Inflammatory macrophage treated with lipopolysaccharide for 4 hours (primary cell): ENCODE measurements around the gene KCNAB2.
"Not testable (repeated sequence)": the region's sequence is repeated elsewhere in the genome, so short reads cannot be mapped to it uniquely, and the experiment has no call there.

Experiments
- DNase-seq: peaks from one replicate; pipeline ENCODE4 v3.0.0-alpha.2; 2020

The KCNAB2 gene

GRCh38 chr1:6062670-6063069, 17.0 kb downstream of the KCNAB2 start:
- no peak for DNase-seq

- peak; percentile 96 for DNase-seq
Observed at GRCh38 chr1:6063532-6064053, 17.9 kb downstream of the KCNAB2 start.

- DNase-seq = no peak
Observed at GRCh38 chr1:6065093-6065858, 19.6 kb downstream of the KCNAB2 start.

- DNase-seq = no peak
Observed at GRCh38 chr1:6066680-6067079, 21.0 kb downstream of the KCNAB2 start.

GRCh38 chr1:6068073-6068472, 22.4 kb downstream of the KCNAB2 start:
- no peak for DNase-seq

- no peak for DNase-seq
Observed at GRCh38 chr1:6068932-6069331, 23.2 kb downstream of the KCNAB2 start.

GRCh38 chr1:6069573-6069972, 23.9 kb downstream of the KCNAB2 start:
- DNase-seq = no peak

GRCh38 chr1:6070450-6070974, 24.8 kb downstream of the KCNAB2 start:
- DNase-seq = no peak

GRCh38 chr1:6071219-6071618, 25.5 kb downstream of the KCNAB2 start:
- no peak for DNase-seq

- no peak for DNase-seq
Observed at GRCh38 chr1:6072774-6073479, 27.2 kb downstream of the KCNAB2 start.

- DNase-seq = no peak
Observed at GRCh38 chr1:6073480-6074053, 27.9 kb downstream of the KCNAB2 start.

GRCh38 chr1:6074192-6074901, 28.7 kb downstream of the KCNAB2 start:
- DNase-seq = no peak

- peak; percentile 58 for DNase-seq
Observed at GRCh38 chr1:6075748-6076147, 30.1 kb downstream of the KCNAB2 start.

- not testable (repeated sequence) for DNase-seq
Observed at GRCh38 chr1:6077061-6077460, 31.4 kb downstream of the KCNAB2 start.

- DNase-seq = no peak
Observed at GRCh38 chr1:6077506-6077905, 31.8 kb downstream of the KCNAB2 start.

- no peak for DNase-seq
Observed at GRCh38 chr1:6077919-6078318, 32.2 kb downstream of the KCNAB2 start.

GRCh38 chr1:6080469-6080868, 34.8 kb downstream of the KCNAB2 start:
- no peak for DNase-seq

GRCh38 chr1:6081901-6082300, 36.2 kb downstream of the KCNAB2 start:
- no peak for DNase-seq

- DNase-seq = peak; percentile 13
Observed at GRCh38 chr1:6082430-6082971, 36.8 kb downstream of the KCNAB2 start.

GRCh38 chr1:6083385-6083784, 37.7 kb downstream of the KCNAB2 start:
- no peak for DNase-seq

GRCh38 chr1:6083801-6084446, 38.2 kb downstream of the KCNAB2 start:
- DNase-seq = no peak
